ENCODE results near the gene VSIG2.

Gene VSIG2

GRCh38 chr11:124748100-124748418 lies 4.0 kb downstream of the VSIG2 start:
- DNase-seq: no peak

- DNase-seq: no peak
Measured at GRCh38 chr11:124747406-124748099, 4.5 kb downstream of the VSIG2 start.

GRCh38 chr11:124746621-124747243 lies 5.3 kb downstream of the VSIG2 start:
- peak; percentile 48 for DNase-seq

GRCh38 chr11:124745835-124746620 lies 6.0 kb downstream of the VSIG2 start:
- DNase-seq: no peak

GRCh38 chr11:124745270-124745834 lies 6.7 kb downstream of the VSIG2 start:
- no peak for DNase-seq

GRCh38 chr11:124743050-124743449 lies 9.0 kb downstream of the VSIG2 start:
- no peak for DNase-seq

GRCh38 chr11:124742555-124742954 lies 9.5 kb downstream of the VSIG2 start:
- DNase-seq: no peak

GRCh38 chr11:124740277-124740882 lies 11.7 kb downstream of the VSIG2 start:
- peak; percentile 16 for DNase-seq

GRCh38 chr11:124739479-124740276 lies 12.4 kb downstream of the VSIG2 start, which contains the start of gene NRGN:
NRGN (plus strand) TSS chr11:124739942; CDS start chr11:124740085, 143 bp downstream.
- peak; percentile 89 for DNase-seq

- no peak for DNase-seq
Measured at GRCh38 chr11:124738713-124739478, 13.2 kb downstream of the VSIG2 start.

- no peak for DNase-seq
Measured at GRCh38 chr11:124737638-124738305, 14.3 kb downstream of the VSIG2 start.

- no peak for DNase-seq
Measured at GRCh38 chr11:124736736-124737135, 15.3 kb downstream of the VSIG2 start.

- no peak for DNase-seq
Measured at GRCh38 chr11:124732230-124732629, 19.8 kb downstream of the VSIG2 start.

GRCh38 chr11:124729571-124729970 lies 22.5 kb downstream of the VSIG2 start:
- no peak for DNase-seq

- DNase-seq: no peak
Measured at GRCh38 chr11:124728134-124728533, 23.9 kb downstream of the VSIG2 start.

- no peak for DNase-seq
Measured at GRCh38 chr11:124727474-124727873, 24.6 kb downstream of the VSIG2 start.

GRCh38 chr11:124725719-124726105 lies 26.3 kb downstream of the VSIG2 start:
- DNase-seq: peak; percentile 61

- peak; percentile 24 for DNase-seq
Measured at GRCh38 chr11:124724979-124725718, 26.9 kb downstream of the VSIG2 start.

- DNase-seq: no peak
Measured at GRCh38 chr11:124722176-124722575, 29.9 kb downstream of the VSIG2 start.

- DNase-seq: no peak
Measured at GRCh38 chr11:124719534-124719933, 32.5 kb downstream of the VSIG2 start.
